HG03469 (cell line): Measurements from ENCODE around the gene CDH24.
A peak's percentile ranks its signal among the peaks of the same experiment; 100 is the strongest.
"Not testable (repeated sequence)": the region's sequence is repeated elsewhere in the genome, so short reads cannot be mapped to it uniquely, and the experiment has no call there.

ENCODE experiments used
- ATAC-seq: cut with Tn5 transposase; IDR thresholded peaks from one replicate; pipeline ENCODE4 v1.9.1; 2021; ENCODE audit warnings: mild to moderate bottlenecking, moderate library complexity, moderate number of reproducible peaks; ENCODE audit not compliant: unreplicated experiment

CDH24 gene

DNA sequence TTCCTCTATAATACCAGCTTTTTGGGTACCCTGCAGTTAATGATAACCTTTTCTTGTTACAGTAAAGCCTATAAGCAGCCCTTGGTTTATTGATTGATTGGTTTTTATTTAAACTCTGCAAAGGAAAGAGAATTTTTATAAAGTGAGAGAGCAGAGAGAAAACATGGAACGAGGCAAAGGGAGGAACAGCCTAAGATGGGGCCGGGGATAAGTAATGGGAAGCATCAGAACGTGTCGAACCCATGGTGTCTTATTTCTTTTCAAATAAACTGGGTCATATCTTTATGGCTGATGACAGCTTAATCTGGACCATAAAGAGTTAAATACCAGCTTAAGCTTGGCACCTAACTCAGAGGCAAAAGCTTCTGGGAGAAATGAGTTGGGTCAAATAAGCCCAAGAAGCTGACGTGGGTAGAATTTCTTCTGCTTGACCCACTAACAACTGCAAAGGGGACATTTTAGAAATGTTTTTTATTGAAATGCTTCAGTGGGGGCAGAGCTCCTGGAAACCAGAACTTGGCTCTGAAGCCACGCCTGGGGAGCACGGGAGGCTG lies 35.4 kb downstream of the CDH24 start:
- no peak for ATAC-seq

DNA sequence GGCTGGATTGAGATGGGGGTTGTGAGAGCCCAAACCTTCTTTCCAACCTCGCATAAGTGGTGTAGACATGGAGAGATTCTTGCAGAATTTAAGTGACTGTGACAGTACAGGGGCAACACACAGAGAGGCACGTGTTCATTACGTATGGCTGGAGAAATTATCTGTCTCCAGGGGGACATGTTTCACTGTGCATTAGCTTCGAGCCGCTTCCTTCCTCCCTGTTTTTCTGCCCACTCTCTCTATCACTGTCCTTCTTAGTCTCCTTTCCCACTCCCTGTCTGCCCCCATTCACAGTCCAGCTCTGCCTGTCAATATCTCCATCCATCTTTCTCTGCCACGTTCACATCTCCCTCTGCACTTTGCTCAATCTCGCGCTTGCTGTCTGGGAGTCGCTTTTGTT lies 35.9 kb downstream of the CDH24 start:
- ATAC-seq: no peak

DNA sequence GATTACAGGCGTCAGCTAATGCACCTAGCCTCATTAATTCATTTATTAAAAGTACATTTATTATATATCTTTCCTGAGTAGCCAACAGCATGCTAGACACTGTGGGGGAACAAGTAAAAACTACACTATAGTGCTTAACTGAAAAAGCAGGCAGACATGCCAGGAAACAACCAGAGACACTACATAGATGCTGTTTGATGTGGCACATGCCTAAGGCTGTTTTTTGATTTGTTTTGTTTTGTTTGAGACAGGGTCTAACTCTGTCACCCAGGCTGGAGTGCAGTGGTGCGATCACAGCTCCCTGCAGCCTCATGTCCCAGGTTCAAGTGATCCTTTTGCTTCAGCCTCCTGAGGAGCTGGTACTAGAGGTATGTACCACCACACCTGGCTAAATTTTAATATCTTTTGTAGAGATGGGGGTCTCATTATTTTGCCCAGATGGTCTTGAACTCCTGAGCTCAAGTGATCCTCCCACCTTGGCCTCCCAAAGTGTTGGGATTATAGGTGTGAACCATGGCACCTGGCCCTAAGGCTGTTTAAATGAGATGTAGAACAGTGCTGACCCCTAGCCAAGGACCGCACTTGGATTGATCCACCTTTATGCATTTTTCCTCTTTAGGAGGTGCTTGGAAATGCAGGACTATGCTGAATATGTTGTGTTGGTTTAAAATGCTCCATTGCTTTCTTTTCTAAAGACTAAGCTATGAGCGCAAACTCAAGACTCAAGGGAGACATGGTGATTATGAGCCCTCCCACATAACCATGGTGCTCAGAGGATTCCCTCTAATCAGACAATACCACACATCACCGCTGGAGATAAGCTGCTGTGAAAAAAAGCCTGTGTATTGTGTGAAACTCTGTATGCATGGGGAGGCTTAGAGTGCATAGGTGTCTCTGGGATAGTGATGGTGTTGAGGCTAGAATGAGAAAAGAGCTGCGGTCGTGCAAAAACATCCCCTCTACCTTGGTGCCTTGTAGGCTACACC lies 36.9 kb downstream of the CDH24 start:
- no peak for ATAC-seq

DNA sequence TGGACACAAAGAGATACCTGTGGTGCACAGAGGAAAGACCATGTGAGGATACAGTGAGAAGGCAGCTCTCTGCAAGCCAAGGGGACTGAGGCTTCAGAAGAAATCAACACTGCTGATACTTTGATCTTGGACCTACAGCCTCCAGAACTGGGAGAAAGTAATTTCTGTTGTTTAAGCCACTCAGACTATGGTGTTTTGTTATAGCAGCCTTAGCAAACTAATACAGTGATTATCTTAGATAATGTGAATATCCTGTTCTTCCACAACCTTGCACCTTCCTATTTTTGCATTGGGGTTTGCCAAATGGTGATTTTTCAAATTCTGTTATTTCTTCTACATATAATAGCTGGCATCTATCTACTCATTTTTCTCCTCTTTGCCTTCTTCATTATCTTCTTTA lies 39.2 kb downstream of the CDH24 start:
- no peak for ATAC-seq

DNA sequence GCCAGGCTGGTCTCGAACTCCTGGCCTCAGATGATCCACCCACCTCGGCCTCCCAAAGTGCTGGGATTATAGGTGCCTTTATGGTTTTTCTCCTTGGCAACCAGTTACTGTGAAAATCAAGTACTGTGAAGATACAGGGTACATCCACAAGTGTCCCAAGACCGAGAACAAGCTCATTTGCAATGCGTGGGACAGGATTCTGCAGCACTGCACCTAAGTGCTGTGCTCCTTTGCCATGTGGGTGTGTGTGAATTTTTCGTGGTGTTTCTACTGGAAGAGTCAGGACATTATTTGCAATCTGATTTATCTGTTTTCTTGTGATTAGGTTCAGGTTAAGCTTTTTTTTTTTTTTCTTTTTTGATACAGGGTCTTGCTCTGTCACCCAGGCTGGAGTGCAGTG lies 40.2 kb downstream of the CDH24 start:
- no peak for ATAC-seq

DNA sequence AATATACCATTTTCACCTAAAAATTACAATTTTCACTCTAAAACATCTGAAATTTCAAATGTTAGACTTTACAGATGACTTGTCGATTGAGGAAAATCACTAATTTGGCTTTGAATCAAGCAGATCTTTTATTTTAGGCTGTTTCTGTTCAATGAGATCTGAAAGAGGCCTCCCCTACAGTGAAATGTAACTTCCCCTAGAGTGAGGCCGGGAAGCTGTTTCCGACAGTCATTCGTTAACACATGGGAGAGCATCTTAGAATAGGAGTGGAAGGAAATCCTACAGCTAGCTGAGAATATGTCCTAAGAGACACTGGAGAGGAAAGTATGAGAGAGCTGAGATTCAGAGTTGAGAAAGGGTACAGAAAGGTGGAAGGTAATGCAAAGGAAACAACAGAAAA lies 41.7 kb downstream of the CDH24 start:
- no peak for ATAC-seq

DNA sequence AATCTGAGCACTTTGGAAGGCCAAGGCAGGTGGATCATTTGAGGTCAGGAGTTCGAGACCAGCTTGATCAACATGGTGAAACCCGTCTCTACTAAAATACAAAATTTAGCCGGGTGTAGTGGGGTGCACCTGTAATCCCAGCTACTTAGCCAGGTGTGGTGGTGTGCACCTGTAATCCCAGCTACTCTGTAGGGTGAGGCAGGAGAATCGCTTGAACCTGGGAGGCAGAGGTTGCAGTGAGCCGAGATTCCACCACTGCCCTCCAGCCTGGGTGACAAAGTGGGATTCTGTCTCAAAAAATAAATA lies 43.6 kb downstream of the CDH24 start:
- not testable (repeated sequence) for ATAC-seq

DNA sequence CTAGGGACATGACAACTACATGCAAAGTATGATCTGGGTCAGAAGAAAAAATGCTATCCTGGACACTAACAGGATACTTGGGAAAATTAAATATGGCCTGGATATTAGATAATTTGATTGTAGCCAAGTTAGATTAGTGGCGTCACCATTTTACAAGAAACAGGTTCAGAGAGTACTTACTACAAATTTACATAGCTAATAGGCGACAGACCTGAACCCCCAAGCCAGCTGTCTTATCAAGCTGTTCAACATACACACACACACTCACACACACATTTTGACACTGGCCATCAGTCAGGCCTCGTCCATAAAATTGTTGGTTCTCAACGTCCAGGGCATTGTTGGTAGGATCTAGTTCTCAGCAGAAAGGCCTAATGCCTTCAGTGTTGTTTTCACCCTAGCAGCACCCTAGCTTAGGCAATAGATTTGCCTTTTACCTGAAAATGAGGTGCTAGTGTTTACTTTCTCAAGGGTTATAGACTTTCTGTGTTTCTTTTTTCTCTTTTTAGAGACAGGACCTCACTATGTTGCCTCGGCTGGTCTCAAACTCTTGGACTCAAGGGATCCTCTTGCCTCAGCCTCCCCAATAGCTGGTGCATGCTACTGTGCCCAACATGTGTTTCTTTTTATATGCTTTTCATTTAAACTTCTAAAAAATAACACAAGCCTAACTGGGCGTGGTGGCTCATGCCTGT lies 44.1 kb downstream of the CDH24 start:
- ATAC-seq: no peak

DNA sequence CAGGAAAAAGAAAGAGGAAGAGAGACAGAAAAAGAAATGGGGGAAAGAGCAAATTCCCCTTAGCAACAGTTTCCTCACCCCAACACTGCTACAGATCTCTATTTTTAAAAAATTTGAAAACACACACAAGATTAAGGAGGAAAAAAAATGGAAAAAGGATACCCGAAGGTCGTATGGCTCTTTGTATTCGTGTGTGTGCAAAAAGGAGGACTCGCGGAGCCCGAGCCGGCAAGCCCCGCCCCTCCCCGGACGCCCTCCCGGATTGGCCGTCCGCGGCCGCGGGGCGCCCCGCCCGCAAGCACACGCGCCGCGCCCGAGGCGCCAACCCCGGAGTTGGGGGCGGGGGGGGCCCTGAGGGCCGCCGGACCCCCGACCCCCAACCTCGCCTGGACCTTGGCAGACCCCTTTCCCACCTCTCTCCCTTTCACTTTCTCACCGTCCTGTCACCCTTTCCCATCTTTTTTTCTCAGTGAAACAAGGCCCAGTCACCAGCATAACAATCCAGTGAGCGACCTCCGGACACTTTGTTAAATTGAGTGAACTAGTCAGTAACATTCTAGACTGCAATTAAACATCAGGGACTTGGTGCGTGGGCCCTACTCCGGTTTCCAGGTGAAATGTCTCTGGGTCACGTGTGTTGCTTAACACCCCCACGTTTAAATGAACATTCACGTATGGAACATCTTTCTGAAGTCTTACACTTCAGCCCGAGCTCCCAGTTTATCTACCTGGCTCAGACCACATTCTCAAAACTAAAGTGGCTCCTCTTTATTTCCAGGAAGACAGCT lies 47.2 kb downstream of the CDH24 start, which contains the start of gene C14orf93:
C14orf93 (minus strand) TSS at position 205 of the 788 bp plus-strand sequence. CDS start 11,120 bp downstream, outside the sequence.
- ATAC-seq: no peak

DNA sequence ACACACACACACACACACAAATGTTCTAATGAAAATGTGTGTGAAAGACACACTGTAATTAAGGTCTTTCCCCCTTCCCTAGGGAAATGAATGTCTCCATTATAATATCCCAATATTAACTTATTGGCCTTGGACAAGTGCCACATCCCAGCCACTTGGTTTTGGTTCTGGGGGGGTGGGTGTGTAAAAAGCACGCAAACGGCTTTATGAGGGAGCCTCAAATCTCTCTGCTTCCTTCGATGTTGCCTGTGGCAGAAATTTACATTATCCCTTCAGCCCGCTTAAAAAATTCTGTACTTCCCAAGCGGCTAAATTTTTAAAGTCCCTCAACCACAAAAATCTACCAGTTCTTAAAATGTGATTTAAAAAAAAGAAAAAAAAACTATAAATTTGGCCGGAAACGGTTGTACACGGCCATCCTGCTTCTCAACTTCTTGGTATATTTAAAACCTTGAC lies 47.8 kb downstream of the CDH24 start:
- no peak for ATAC-seq

DNA sequence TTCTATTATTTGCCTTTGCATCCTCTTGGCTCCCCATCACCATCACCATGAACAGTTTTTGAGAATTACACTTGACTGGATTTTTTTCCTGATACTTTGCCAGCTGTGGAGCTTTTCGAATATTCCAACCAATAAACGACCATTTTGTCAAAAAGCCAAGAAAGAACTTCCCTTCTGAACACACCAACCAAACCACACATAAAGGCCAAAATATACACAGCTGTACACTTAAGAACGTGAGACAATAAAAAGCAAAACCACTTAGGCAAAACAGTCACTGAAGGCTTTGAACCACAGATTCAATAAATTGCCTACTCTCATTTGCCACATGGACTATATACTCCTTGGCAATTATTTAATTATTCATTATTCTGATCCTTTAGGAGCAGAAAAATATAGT lies 48.5 kb downstream of the CDH24 start:
- ATAC-seq: no peak

DNA sequence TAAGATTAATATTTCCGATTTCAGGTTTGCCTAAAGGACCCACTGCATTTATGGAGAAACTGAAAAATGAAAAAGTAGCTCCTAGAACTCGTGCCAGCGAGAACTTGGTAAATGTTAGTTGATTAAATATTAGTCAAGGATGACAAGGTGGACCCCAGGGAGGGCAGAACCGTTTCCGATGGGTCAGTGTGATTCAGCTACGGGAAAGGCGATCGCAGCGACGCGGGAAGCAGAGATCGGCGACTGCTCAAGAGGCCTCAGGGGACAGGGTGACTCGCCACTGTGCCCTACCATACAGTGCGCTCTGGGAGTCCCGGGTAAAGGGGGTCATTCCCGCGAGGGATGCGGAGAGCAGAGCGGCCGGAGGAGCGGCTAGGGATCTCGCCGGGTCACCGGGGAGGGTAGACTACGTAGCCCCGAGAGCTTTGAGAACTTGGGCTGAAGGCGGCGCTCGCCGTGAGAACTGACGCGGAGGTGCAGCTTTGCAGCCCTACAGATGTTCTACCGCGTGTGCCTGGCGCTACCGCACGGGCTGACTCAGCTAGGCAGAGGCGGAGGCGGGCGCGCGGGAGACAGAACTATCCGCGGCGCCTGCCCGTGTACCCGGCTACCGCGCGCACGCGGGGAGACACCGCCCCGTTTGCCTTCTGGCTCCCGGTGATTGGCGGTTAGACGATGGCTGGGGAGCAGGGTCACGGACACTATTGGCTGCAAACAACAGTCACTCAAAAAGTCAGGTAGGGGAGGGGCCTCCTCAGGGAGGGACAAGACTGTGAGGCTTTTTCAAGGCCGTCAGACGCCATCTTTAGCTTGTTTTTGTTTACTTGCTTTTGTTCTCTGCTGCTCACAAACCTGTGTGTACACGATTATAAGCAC lies 50.5 kb downstream of the CDH24 start:
- peak; percentile 85 for ATAC-seq

DNA sequence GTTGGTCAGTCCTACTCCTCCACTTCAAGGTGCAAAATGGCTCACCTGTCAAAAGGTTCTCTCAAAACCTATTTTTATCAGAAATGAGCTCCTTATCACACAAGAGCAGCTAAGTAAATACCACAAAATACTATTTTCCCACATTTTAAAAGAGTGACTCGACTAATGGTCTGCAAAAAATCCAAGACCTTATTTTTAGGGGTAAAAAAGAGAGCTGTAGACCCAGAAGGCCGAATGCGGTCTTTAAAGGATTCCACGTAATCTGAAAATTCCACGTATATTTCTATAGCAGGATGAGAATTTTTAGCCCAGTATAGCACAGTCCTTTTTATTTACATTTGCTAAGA lies 51.2 kb downstream of the CDH24 start:
- no peak for ATAC-seq

DNA sequence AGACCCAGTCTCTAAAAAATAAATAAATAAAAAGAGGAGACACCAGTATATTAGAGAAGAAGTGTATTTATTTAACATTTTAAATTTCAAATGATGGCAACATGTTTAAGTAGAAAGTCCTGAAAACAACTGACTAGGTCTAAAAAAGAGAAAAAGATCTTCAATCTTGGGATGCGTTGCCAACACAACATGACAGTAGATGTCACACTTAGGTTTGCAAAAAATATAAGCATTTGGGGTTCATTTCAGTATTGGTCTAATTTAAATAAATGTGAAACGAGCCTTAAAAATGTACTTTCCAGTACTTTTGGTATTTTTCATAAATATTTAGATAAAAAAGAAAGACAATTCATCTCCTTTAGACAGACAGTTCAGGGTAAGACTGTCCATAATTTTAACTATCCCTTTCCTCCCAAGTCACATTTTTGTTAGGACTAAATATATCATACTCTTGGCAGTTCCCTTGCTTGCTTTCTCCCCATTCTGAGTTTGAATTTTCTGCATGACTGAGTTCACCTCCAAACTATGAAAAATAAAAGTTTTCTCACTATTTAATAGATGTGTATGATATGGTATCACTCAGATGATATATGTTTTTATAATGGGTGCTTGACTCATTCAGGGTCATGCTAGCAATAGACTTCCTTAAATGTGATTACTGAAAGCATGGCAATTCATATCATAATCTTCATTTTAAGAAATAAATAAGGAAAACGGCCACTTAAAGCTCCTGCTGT lies 51.7 kb downstream of the CDH24 start:
- ATAC-seq: no peak

DNA sequence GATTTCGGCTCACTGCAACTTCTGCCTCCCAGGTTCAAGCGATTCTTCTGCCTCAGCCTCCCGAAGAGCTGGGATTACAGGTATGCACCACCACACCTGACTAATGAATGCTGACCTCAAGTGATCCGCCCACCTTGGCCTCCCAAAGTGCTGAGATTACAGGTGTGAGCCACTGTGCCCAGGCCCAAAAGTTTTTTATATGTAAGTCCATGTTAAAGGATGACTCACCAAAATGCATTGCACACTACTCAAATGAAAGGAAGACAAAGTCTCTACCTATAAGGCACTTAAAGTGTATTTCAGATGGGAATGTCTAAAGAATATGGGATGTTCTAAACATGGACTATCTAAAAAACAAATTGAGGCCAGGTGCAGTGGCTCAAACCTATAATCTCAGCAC lies 53.0 kb downstream of the CDH24 start:
- ATAC-seq: not testable (repeated sequence)

DNA sequence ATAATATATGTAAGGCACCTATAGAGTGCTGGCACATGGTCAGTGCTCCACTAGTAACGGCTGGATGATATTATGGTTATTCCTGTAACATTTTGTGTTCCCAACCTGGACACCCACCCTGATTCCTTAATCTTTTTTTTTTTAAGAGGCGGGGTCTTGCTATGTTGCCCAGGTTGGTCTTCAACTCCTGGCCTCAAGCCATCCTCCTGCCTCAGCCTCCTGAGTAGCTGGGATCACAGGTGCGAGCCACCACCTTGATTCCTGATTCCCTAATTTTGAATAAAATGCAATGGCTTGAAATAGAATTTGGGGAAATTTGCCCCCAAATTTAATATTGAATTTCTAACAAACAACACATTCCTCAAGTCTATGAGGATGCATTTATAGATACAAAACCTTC lies 54.7 kb downstream of the CDH24 start:
- ATAC-seq: no peak

DNA sequence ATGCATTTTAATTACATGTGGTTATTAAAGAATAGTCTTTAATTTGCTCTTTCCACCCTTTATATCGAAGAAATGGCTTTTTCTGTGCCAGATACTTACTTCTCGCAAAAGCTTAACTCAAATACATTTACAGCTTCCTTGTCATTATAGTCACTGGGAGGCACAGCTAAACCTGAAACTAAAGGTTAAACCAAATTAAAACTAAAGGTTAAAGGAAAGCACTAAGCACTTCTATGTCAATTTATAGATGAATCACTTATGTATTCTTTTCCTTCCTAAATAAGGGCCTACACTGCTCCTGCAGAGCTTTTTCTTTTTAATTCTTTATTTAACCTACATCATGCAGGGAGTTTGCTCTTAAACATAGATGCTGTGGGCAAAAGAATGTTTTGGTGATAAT lies 56.5 kb downstream of the CDH24 start:
- no peak for ATAC-seq

DNA sequence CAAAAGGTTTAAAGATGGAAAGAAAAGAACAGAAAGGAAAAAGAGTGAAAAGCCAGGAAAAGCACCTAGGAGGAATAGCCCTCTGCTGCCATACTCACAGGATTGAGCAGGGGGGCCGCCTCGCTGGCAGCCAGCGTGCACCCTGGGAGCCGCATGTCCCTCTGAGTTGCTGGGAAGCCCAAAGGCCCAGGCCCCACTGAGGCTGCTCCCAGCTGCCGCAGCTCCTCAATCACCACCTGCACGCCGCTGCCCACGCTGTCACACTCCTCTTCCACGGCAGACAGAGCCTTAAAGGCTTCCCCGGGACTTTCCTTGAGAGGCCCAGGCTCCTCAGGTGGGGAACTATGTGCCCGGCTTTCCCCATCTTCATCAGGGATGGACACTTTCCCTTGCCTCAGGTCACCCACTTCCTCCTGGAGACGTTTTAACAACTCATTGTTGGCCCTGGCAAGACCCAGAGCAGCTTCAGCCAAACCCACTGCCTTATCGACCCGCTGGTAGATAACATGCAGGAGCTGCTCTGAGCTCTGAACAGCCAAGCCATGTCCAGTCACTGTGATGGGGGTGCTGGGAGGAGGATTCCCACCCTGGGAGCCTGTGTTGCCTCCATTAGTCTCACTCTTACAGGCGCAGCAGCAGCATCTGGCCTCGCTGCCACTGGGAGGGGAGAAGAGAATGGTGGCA lies 58.8 kb downstream of the CDH24 start:
- ATAC-seq: no peak
